Stimulated activated CD8-positive, alpha-beta memory T cell treated with anti-CD3 and anti-CD28 coated beads, Interleukin-4, amount 100 ng/mL, for 4 hours (primary cell): ENCODE measurements around the gene BMERB1.
"Not testable (repeated sequence)": the region's sequence is repeated elsewhere in the genome, so short reads cannot be mapped to it uniquely, and the experiment has no call there.

Source experiments
- DNase-seq, 2 donors: peaks; one replicate each; pipeline ENCODE4 v3.0.0-alpha.2; 2020; ENCODE audit warnings: low read depth in 2 of 2, low spot score in 1 of 2

Gene BMERB1

GRCh38 chr16:15553313-15554088 lies 119.1 kb downstream of the BMERB1 start:
- no peak for DNase-seq

GRCh38 chr16:15556130-15556529 lies 121.7 kb downstream of the BMERB1 start:
- no peak for DNase-seq

- DNase-seq = no peak
Measured at GRCh38 chr16:15557258-15557657, 122.9 kb downstream of the BMERB1 start.

DNA sequence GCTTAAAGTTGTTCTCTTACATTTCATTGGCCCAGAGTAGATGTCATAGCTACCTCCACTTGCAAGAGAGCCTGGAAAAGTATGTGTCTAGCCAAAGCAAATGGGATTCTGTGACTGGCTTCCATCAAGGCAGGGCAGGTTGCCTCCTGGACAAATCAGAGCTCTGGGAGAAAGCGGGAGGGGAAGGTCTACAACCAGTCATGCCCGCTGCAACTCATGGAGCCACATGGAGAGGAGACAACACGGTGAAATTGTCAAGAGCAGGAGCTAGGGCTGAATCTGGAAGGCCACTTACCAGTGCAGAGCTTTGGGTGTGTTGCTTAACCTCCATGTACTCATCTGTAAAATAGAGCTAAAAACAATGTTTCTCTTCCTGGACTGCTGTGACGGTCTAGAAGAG lies 124.8 kb downstream of the BMERB1 start:
- no peak for DNase-seq

DNA sequence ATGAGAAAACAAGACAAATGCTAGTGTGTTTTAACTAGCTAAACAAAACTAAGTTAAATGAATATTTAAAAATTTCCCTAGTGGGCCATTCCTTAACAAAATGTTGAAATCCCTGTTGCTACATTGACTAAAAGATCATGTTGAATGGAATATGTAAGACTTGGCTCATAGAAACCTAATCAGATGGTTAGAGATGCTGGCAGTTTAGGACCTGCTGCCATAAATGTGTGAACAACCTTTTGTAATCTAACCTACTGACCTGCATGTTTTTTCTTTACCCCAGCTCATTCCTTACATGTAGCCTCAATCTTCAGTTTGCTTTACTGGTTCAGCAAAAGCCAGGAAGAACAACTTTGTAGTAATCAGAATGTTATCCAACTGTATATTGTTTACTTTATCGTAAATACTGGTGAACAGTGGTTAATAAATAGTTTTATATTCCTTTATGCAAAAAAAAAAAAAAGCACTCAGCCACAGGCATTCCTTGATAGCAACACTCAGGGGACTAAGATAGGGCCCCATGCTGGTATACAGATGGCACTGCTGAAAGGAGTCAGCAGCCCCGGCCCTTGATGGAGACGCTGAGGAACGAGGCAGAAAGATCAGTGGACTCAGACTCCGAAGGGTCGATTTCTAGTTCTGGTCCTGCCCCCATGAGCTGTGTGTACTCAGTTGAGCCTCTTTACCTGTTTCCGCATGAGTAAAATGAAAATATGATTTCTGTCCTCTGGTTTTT lies 130.4 kb downstream of the BMERB1 start:
- no peak for DNase-seq

- DNase-seq = no peak
Measured at GRCh38 chr16:15566095-15566494, 131.7 kb downstream of the BMERB1 start.

DNA sequence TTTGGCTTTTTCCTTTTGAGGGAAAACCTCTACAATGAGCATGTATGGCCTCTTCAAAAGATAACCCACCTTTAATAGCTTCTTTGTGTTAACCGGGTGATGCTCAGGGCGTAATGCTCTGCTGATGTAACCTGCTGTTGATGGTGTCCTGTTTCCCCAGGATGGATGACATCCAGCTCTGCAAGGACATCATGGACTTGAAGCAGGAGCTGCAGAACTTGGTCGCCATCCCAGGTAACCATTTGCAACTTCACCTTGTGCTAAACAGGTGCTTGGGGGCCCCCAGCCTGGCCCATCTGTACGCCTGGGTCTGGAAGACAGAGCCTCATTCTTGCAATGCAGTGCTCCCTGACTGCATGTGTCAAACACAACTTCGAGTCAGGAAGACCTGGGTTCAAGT lies 133.4 kb downstream of the BMERB1 start:
- no peak for DNase-seq

- DNase-seq = not testable (repeated sequence)
Measured at GRCh38 chr16:15570666-15571065, 136.3 kb downstream of the BMERB1 start.

GRCh38 chr16:15571557-15571956 lies 137.2 kb downstream of the BMERB1 start:
- no peak for DNase-seq

DNA sequence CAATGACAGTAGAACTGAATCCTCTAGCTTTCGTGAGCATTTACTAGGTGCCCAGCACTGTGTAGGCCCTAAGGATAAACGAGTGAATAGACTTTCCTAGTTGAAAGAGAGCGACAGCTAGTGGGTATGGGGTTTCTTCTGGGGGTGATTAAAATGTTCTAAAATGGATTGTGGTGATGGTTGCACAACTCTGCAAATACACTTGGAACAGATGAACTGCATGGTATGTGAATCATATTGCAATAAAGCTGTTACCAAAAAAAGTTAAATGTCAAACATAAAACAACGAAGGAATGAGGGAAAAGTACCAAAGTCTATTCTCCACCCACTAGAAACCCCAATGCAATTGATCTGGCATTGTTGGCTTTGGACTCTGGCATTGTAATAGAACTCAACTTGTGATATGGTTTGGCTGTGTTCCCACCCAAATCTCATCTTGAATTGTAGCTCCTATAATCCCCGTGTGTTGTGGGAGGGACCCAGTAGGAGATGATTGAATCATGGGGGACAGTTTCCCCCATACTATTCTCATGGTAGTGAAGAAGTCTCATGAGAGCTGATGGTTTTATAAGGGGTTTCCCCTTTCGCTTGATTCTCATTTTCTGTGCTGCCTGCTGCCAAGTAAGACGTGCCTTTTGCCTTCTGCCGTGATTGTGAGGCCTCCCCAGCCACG lies 138.1 kb downstream of the BMERB1 start:
- DNase-seq = no peak

DNA sequence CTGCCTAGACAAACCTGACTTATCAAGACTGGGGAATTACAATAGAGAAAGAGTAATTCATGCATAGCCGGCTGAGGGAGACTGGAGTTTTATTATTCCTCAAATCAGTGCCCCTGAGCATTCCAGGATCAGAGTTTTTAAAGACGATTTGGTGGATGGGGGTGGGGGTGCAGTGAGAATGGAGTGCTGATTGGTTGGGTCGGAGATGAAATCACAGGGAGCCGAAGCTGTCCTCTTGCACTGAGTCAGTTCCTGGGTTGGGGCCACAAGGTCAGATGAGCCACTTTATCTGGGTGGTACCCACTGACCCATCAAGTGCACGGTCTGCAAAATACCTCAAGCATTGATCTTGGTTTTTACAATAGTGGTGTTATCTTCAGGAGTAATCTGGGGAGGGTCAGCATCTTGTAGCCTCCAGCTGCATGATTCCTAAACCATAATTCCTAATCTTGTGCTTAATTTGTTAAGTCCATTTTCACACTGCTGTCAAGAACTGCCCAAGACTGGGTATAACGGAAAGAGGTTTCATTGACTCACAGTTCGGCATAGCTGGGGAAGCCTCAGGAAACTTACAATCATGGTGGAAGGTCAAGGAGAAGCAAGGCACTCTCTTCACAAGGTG lies 139.0 kb downstream of the BMERB1 start:
- no peak for DNase-seq

DNA sequence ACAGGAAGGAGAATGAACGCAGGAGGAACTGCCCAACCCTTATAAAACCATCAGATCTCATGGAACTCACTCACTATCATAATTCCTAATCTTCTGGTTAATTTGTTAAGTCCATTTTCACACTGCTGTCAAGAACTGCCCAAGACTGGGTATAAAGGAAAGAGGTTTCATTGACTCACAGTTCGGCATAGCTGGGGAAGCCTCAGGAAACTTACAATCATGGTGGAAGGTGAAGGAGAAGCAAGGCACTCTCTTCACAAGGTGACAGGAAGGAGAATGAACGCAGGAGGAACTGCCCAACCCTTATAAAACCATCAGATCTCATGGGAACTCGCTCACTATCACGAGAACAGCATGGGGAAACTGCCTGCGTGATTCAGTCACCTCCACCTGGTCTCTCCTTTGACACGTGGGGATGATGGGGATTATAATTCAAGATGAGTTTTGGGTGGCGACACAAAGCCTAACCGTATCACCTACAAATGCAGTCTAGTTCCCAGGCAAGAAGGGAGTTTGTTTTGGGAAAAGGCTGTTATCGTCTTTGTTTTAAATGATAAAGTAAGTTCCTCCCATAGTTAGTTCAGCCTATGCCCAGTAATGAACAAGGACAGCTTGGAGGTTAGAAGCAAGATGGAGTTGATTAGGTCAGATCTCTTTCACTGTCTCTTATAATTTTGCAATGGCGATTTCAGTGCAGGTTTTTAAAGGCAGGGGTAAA lies 139.7 kb downstream of the BMERB1 start:
- DNase-seq = not testable (repeated sequence)

DNA sequence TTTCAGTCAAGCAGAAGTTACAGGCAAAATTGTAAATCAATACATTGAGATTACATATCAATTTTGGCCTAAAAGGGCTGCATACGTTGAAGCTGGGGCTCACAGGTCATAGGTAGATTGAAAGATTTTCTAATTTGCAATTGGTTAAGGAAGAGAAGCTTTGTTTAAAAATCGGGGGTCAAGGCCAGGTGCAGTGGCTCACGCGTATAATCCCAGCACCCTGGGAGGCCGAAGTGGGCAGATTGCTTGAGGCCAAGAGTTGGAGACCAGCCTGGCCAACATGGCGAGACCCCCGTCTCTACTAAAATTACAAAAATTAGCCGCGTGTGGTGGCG lies 140.2 kb downstream of the BMERB1 start:
- no peak for DNase-seq

DNA sequence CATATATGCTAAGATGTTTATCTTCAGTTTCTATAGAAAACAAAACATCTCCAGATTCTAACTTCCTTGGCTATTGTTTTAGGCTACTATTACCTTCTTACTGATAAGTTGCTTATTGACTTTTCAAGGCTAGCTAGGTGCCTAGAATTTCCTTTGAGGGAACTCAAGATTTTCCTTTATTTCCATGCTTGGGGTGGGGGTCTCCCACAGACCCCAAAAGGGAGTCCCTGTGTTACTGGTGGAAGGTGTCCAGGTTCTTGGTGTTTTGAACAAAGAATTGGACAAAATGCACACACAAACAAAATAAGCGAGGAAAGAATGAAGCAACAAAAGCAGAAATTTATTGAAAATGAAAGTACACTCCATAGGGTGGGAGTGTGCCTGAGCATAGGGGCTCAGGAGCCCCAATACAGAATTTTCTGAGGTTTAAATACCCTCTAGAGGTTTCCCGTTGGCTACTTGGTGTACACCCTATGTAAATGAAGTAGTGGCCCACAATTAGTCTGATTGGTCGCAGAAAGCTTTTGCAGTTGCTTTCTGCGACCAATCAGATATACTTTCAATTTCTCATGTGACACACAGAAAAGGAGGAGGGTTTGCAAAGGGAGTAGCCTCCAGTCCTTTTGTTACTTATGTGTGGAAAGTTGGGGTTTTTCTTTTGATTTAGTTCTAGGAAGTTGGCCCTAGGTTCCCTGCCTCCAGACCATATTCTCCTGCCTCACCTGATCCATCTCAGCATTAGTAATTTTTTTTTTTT lies 141.1 kb downstream of the BMERB1 start:
- DNase-seq = no peak

GRCh38 chr16:15576960-15577958 lies 142.9 kb downstream of the BMERB1 start:
- no peak for DNase-seq

- no peak for DNase-seq
Measured at GRCh38 chr16:15578824-15579223, 144.4 kb downstream of the BMERB1 start.

- no peak for DNase-seq
Measured at GRCh38 chr16:15581127-15581815, 146.9 kb downstream of the BMERB1 start.

DNA sequence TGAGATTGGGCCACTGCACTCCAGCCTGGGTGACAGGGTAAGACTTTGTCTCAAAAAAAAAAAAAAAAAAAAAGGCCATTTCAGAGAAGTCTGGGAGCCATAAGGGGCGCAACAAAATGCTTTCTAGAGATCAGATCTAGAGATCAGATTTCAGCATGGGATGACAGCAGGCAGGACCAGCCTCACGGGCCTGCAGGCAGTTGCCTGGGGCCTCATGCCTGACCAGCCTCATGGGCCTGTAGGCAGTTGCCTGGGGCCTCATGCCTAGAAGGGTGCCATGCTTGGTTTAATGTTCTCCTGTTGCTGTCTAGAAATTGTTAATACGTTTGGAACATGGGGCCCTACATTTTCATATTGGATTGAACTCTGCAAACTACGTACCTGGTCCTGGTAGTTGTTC lies 149.1 kb downstream of the BMERB1 start:
- no peak for DNase-seq

DNA sequence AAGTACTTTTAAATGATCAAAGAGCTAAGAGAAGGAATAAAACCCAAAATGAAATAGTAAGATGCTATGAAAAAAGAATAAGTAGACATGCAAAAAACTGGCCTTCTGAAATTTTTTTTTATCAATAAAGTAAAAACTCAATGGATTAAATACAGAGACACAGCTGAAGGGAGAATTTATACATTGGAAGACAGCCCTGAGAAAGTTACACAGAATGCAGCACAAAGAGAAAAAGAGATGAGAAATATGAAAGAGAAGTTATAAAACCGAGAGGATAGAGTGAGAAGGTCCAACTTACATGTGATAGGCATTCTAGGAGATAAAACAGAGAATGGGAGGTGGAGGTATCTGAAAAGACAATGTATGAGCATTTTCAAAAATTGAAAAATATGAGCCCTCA lies 151.6 kb downstream of the BMERB1 start:
- DNase-seq = no peak
